WTC11 (cell line): ENCODE results near the gene UGT1A10.

Source experiments
- GABPB1 ChIP-seq: sonication (generic); formaldehyde crosslinking; IDR thresholded peaks from 2 replicates; pipeline ENCODE4 v1.8.1; 2023; ENCODE audit warnings: mild to moderate bottlenecking, missing genetic modification reagents
- MYBL2 ChIP-seq: sonication (generic); formaldehyde crosslinking; IDR thresholded peaks from 2 replicates; pipeline ENCODE4 v1.8.1; 2023; ENCODE audit warnings: mild to moderate bottlenecking, moderate library complexity, missing genetic modification reagents
- SP1 ChIP-seq: sonication (generic); formaldehyde crosslinking; conservative IDR thresholded peaks from 2 replicates; pipeline ENCODE4 v1.8.1; 2022; ENCODE audit warnings: missing genetic modification reagents
- TF ChIP-seq, protein P1 (sequence below): sonication (generic); formaldehyde crosslinking; IDR thresholded peaks from 2 replicates; pipeline ENCODE4 v1.8.1; 2023; ENCODE audit warnings: mild to moderate bottlenecking, moderate library complexity, missing genetic modification reagents
- TF ChIP-seq, protein P2 (sequence below): fragments of 200-600 bp; IDR thresholded peaks from 2 replicates; pipeline ENCODE4 v1.8.0; 2022; ENCODE audit warnings: antibody characterized with exemption
- TF ChIP-seq, protein P3 (sequence below): sonication (generic); formaldehyde crosslinking; IDR thresholded peaks from 2 replicates; pipeline ENCODE4 v1.8.0; 2022; ENCODE audit warnings: mild to moderate bottlenecking, missing genetic modification reagents

GRCh38 chr2:233747283-233747544 lies 111.0 kb downstream of the UGT1A10 start:
- TF ChIP-seq, protein P1, sequence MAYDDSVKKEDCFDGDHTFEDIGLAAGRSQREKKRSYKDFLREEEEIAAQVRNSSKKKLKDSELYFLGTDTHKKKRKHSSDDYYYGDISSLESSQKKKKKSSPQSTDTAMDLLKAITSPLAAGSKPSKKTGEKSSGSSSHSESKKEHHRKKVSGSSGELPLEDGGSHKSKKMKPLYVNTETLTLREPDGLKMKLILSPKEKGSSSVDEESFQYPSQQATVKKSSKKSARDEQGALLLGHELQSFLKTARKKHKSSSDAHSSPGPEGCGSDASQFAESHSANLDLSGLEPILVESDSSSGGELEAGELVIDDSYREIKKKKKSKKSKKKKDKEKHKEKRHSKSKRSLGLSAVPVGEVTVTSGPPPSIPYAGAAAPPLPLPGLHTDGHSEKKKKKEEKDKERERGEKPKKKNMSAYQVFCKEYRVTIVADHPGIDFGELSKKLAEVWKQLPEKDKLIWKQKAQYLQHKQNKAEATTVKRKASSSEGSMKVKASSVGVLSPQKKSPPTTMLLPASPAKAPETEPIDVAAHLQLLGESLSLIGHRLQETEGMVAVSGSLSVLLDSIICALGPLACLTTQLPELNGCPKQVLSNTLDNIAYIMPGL (CRISPR knock-in tag), result no peak
- TF ChIP-seq, protein P2, sequence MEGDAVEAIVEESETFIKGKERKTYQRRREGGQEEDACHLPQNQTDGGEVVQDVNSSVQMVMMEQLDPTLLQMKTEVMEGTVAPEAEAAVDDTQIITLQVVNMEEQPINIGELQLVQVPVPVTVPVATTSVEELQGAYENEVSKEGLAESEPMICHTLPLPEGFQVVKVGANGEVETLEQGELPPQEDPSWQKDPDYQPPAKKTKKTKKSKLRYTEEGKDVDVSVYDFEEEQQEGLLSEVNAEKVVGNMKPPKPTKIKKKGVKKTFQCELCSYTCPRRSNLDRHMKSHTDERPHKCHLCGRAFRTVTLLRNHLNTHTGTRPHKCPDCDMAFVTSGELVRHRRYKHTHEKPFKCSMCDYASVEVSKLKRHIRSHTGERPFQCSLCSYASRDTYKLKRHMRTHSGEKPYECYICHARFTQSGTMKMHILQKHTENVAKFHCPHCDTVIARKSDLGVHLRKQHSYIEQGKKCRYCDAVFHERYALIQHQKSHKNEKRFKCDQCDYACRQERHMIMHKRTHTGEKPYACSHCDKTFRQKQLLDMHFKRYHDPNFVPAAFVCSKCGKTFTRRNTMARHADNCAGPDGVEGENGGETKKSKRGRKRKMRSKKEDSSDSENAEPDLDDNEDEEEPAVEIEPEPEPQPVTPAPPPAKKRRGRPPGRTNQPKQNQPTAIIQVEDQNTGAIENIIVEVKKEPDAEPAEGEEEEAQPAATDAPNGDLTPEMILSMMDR, result no peak
- TF ChIP-seq MYBL2 (CRISPR knock-in tag), result no peak
- TF ChIP-seq GABPB1 (CRISPR knock-in tag), result no peak
- TF ChIP-seq, protein P3, sequence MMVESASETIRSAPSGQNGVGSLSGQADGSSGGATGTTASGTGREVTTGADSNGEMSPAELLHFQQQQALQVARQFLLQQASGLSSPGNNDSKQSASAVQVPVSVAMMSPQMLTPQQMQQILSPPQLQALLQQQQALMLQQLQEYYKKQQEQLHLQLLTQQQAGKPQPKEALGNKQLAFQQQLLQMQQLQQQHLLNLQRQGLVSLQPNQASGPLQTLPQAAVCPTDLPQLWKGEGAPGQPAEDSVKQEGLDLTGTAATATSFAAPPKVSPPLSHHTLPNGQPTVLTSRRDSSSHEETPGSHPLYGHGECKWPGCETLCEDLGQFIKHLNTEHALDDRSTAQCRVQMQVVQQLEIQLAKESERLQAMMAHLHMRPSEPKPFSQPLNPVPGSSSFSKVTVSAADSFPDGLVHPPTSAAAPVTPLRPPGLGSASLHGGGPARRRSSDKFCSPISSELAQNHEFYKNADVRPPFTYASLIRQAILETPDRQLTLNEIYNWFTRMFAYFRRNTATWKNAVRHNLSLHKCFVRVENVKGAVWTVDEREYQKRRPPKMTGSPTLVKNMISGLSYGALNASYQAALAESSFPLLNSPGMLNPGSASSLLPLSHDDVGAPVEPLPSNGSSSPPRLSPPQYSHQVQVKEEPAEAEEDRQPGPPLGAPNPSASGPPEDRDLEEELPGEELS, result no peak
- no peak for TF ChIP-seq SP1
